WTC11 (cell line): Measurements from ENCODE around the gene GLO1. TPM values are rescaled to one million over a fixed set of nuclear protein-coding genes. Genes with fewer than 3 reads are reported as not detected.
A peak's percentile ranks its signal among the peaks of the same experiment; 100 is the strongest.

Experiments
- ATAC-seq: fragments of 200-7000 bp; cut with Tn5 transposase; 2 replicates; pipeline ENCODE4 v1.10.0; 2021; ENCODE audit warnings: mild to moderate bottlenecking, moderate library complexity
- CTCF ChIA-PET: fragments of 300-600 bp; sonication (Branson Sonifier 250); formaldehyde crosslinking; loops from one replicate; lab custom pipeline; 2021; ENCODE audit warnings: antibody characterized with exemption; lab: Charles Lee
- POLR2A ChIA-PET: fragments of 350-600 bp; sonication (Branson Sonifier 250); formaldehyde crosslinking; loops from one replicate; lab custom pipeline; 2021; ENCODE audit warnings: antibody characterized with exemption; lab: Charles Lee
- DNase-seq: peaks from one replicate; pipeline ENCODE4 v3.0.0; 2021; ENCODE audit warnings: low spot score
- H3K27ac Mint-ChIP-seq: 2 replicates; pipeline ENCODE4 v1.8.0; 2021; ENCODE audit warnings: mixed read lengths
- H3K27me3 Mint-ChIP-seq: 2 replicates; pipeline ENCODE4 v1.8.0; 2021; ENCODE audit warnings: low read depth, mild to moderate bottlenecking, moderate library complexity, mixed read lengths
- H3K36me3 Mint-ChIP-seq: 2 replicates; pipeline ENCODE4 v1.8.0; 2021; ENCODE audit warnings: mixed read lengths
- H3K4me1 Mint-ChIP-seq: 2 replicates; pipeline ENCODE4 v1.8.0; 2022; ENCODE audit warnings: mixed read lengths
- H3K4me3 Mint-ChIP-seq: 2 replicates; pipeline ENCODE4 v1.8.0; 2021; ENCODE audit warnings: mild to moderate bottlenecking, moderate library complexity, mixed read lengths
- H3K9me3 Mint-ChIP-seq: 2 replicates; pipeline ENCODE4 v1.8.0; 2021; ENCODE audit warnings: mixed read lengths
- ATF1 ChIP-seq: sonication (generic); formaldehyde crosslinking; IDR thresholded peaks from 2 replicates; pipeline ENCODE4 v1.8.1; 2023; ENCODE audit warnings: mild to moderate bottlenecking, moderate library complexity, missing genetic modification reagents
- FOXJ3 ChIP-seq: sonication (generic); formaldehyde crosslinking; IDR thresholded peaks from 2 replicates; pipeline ENCODE4 v1.9.0; 2021; ENCODE audit warnings: missing genetic modification reagents, mild to moderate bottlenecking, borderline replicate concordance
- HMGA2 ChIP-seq: fragments of 250-450 bp; sonication (Bioruptor Pico); IDR thresholded peaks from 2 replicates; pipeline ENCODE4 v1.4.0; 2021; ENCODE audit warnings: mild to moderate bottlenecking, moderate library complexity
- IRF2 ChIP-seq: sonication (generic); formaldehyde crosslinking; IDR thresholded peaks from 2 replicates; pipeline ENCODE4 v1.8.0; 2022; ENCODE audit warnings: low read depth, missing genetic modification reagents, borderline replicate concordance
- NFYB ChIP-seq: sonication (generic); formaldehyde crosslinking; conservative IDR thresholded peaks from 2 replicates; pipeline ENCODE4 v1.8.0; 2022; ENCODE audit warnings: low read depth, missing genetic modification reagents
- NR1H2 ChIP-seq: sonication (generic); formaldehyde crosslinking; IDR thresholded peaks from 2 replicates; pipeline ENCODE4 v1.9.0; 2021; ENCODE audit warnings: mild to moderate bottlenecking, moderate library complexity, missing genetic modification reagents
- NR3C1 ChIP-seq: sonication (generic); formaldehyde crosslinking; conservative IDR thresholded peaks from 2 replicates; pipeline ENCODE4 v1.8.1; 2023; ENCODE audit warnings: low read depth, mild to moderate bottlenecking, missing genetic modification reagents
- OVOL2 ChIP-seq: fragments of 250-450 bp; sonication (Bioruptor Pico); IDR thresholded peaks from 2 replicates; pipeline ENCODE4 v1.9.0; 2021; ENCODE audit warnings: mild to moderate bottlenecking, borderline replicate concordance
- PRRX2 ChIP-seq: fragments of 250-450 bp; sonication (Bioruptor Pico); IDR thresholded peaks from 2 replicates; pipeline ENCODE4 v1.8.0; 2021; ENCODE audit warnings: mild to moderate bottlenecking
- TEAD1 ChIP-seq: sonication (generic); formaldehyde crosslinking; IDR thresholded peaks from 2 replicates; pipeline ENCODE4 v1.8.0; 2022; ENCODE audit warnings: mild to moderate bottlenecking, missing genetic modification reagents
- TEAD4 ChIP-seq: sonication (generic); formaldehyde crosslinking; IDR thresholded peaks from 2 replicates; pipeline ENCODE4 v1.8.0; 2022; ENCODE audit warnings: mild to moderate bottlenecking, missing genetic modification reagents
- ZNF121 ChIP-seq: sonication (generic); formaldehyde crosslinking; IDR thresholded peaks from 2 replicates; pipeline ENCODE4 v1.8.0; 2023; ENCODE audit warnings: missing genetic modification reagents
- ZNF232 ChIP-seq: sonication (generic); formaldehyde crosslinking; IDR thresholded peaks from 2 replicates; pipeline ENCODE4 v1.8.0; 2022; ENCODE audit warnings: mild to moderate bottlenecking, missing genetic modification reagents
- ZNF532 ChIP-seq: fragments of 250-450 bp; sonication (Bioruptor Pico); IDR thresholded peaks from 2 replicates; pipeline ENCODE4 v1.9.0; 2021; ENCODE audit warnings: mild to moderate bottlenecking, borderline replicate concordance
- total RNA-seq: library from RNA; stranded (reverse); gene quantifications from 3 replicates; pipeline ENCODE4 v1.2.3, GENCODE V29; 2021
- TF ChIP-seq, protein P1 (sequence below): sonication (generic); formaldehyde crosslinking; IDR thresholded peaks from 2 replicates; pipeline ENCODE4 v1.8.1; 2022; ENCODE audit warnings: low read depth, missing genetic modification reagents, borderline replicate concordance
- TF ChIP-seq, protein P2 (sequence below): sonication (generic); formaldehyde crosslinking; IDR thresholded peaks from 2 replicates; pipeline ENCODE4 v1.8.1; 2022; ENCODE audit warnings: low read depth, mild to moderate bottlenecking, moderate library complexity, missing genetic modification reagents, borderline replicate concordance
- TF ChIP-seq, protein P3 (sequence below): sonication (generic); formaldehyde crosslinking; IDR thresholded peaks from 2 replicates; pipeline ENCODE4 v1.8.0; 2022; ENCODE audit warnings: mild to moderate bottlenecking, missing genetic modification reagents
- TF ChIP-seq, protein P4 (sequence below): sonication (generic); formaldehyde crosslinking; IDR thresholded peaks from 2 replicates; pipeline ENCODE4 v1.8.0; 2023; ENCODE audit warnings: mild to moderate bottlenecking, missing genetic modification reagents
- TF ChIP-seq, protein P5 (sequence below): sonication (generic); formaldehyde crosslinking; IDR thresholded peaks from 2 replicates; pipeline ENCODE4 v1.8.1; 2023; ENCODE audit warnings: mild to moderate bottlenecking, missing genetic modification reagents, moderate library complexity

The GLO1 gene
- total RNA-seq, 1 experiment from 2014 or later, result 147 TPM

GRCh38 chr6:38702558-38703397 lies at the start of gene GLO1 (continued):
- TF ChIP-seq, protein P1, sequence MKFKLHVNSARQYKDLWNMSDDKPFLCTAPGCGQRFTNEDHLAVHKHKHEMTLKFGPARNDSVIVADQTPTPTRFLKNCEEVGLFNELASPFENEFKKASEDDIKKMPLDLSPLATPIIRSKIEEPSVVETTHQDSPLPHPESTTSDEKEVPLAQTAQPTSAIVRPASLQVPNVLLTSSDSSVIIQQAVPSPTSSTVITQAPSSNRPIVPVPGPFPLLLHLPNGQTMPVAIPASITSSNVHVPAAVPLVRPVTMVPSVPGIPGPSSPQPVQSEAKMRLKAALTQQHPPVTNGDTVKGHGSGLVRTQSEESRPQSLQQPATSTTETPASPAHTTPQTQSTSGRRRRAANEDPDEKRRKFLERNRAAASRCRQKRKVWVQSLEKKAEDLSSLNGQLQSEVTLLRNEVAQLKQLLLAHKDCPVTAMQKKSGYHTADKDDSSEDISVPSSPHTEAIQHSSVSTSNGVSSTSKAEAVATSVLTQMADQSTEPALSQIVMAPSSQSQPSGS (CRISPR knock-in tag), result 0 out of 2 replicates have a peak, but pooled peaks have one; percentile 35
- TF ChIP-seq, protein P2, sequence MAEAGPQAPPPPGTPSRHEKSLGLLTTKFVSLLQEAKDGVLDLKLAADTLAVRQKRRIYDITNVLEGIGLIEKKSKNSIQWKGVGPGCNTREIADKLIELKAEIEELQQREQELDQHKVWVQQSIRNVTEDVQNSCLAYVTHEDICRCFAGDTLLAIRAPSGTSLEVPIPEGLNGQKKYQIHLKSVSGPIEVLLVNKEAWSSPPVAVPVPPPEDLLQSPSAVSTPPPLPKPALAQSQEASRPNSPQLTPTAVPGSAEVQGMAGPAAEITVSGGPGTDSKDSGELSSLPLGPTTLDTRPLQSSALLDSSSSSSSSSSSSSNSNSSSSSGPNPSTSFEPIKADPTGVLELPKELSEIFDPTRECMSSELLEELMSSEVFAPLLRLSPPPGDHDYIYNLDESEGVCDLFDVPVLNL (CRISPR knock-in tag), result no peak
- peak; percentile 95 for TF ChIP-seq NFYB (CRISPR knock-in tag)
- TF ChIP-seq FOXJ3, result no peak
- TF ChIP-seq ZNF232 (CRISPR knock-in tag), result 0 out of 2 replicates have a peak, but pooled peaks have one; percentile 41
- no peak for TF ChIP-seq HMGA2
- TF ChIP-seq, protein P3, sequence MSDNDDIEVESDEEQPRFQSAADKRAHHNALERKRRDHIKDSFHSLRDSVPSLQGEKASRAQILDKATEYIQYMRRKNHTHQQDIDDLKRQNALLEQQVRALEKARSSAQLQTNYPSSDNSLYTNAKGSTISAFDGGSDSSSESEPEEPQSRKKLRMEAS, result peak; percentile 95
- TF ChIP-seq, protein P4, sequence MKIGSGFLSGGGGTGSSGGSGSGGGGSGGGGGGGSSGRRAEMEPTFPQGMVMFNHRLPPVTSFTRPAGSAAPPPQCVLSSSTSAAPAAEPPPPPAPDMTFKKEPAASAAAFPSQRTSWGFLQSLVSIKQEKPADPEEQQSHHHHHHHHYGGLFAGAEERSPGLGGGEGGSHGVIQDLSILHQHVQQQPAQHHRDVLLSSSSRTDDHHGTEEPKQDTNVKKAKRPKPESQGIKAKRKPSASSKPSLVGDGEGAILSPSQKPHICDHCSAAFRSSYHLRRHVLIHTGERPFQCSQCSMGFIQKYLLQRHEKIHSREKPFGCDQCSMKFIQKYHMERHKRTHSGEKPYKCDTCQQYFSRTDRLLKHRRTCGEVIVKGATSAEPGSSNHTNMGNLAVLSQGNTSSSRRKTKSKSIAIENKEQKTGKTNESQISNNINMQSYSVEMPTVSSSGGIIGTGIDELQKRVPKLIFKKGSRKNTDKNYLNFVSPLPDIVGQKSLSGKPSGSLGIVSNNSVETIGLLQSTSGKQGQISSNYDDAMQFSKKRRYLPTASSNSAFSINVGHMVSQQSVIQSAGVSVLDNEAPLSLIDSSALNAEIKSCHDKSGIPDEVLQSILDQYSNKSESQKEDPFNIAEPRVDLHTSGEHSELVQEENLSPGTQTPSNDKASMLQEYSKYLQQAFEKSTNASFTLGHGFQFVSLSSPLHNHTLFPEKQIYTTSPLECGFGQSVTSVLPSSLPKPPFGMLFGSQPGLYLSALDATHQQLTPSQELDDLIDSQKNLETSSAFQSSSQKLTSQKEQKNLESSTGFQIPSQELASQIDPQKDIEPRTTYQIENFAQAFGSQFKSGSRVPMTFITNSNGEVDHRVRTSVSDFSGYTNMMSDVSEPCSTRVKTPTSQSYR, result no peak
- no peak for TF ChIP-seq ZNF121 (CRISPR knock-in tag)
- no peak for TF ChIP-seq ATF1 (CRISPR knock-in tag)

GRCh38 chr6:38750968-38751615 lies 48.1 kb upstream of the GLO1 start:
- Mint-ChIP-seq H3K4me1 (no peaks in the 10 kb centered on the region), H3K9me3 (no peaks in the 10 kb centered on the region), H3K27ac (no peak overlapping the region), H3K27me3 (no peaks in the 10 kb centered on the region; the same call in 1 of the 2 replicates), H3K36me3 (no peaks in the 10 kb centered on the region), H3K4me3 (no peak overlapping the region)
- TF ChIP-seq ZNF532 (CRISPR knock-in tag), result no peak
- no peak for TF ChIP-seq TEAD4
- no peak for TF ChIP-seq PRRX2 (CRISPR knock-in tag)
- TF ChIP-seq, protein P5, sequence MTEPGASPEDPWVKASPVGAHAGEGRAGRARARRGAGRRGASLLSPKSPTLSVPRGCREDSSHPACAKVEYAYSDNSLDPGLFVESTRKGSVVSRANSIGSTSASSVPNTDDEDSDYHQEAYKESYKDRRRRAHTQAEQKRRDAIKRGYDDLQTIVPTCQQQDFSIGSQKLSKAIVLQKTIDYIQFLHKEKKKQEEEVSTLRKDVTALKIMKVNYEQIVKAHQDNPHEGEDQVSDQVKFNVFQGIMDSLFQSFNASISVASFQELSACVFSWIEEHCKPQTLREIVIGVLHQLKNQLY (CRISPR knock-in tag), result no peak
- no peak for TF ChIP-seq TEAD1 (CRISPR knock-in tag)
- no peak for TF ChIP-seq NR3C1 (CRISPR knock-in tag)
- TF ChIP-seq NR1H2 (CRISPR knock-in tag), result no peak
- no peak for TF ChIP-seq OVOL2 (CRISPR knock-in tag)
- no peak for TF ChIP-seq IRF2 (CRISPR knock-in tag)
- ChIA-PET POLR2A (no interaction called here), CTCF (interaction anchor here (1.3 kb wide), 1 partner anchor 12 kb away, joined by 3 read pairs; no protein-coding TSS in a partner anchor)
- no peak for DNase-seq
- ATAC-seq, result no peak
